Fibroblast of lung (primary cell): ENCODE measurements around the gene RNASE13.

ENCODE experiments used
- CTCF ChIP-seq, 2 donors: IDR thresholded peaks in 1 of 2; conservative IDR thresholded peaks in 1 of 2; 1 replicate in 1 of 2; 2 replicates in 1 of 2; pipeline ENCODE4 v1.5.1; 2011 to 2012; ENCODE audit warnings: low read length in 2 of 2, control low read depth in 1 of 2, inconsistent platforms in 1 of 2, low read depth in 1 of 2, mild to moderate bottlenecking in 1 of 2
- EZH2 ChIP-seq: IDR thresholded peaks from 2 replicates; pipeline ENCODE4 v1.5.1; 2012; ENCODE audit warnings: low read length, control low read depth, mild to moderate bottlenecking; ENCODE audit errors: missing control alignments

DNA sequence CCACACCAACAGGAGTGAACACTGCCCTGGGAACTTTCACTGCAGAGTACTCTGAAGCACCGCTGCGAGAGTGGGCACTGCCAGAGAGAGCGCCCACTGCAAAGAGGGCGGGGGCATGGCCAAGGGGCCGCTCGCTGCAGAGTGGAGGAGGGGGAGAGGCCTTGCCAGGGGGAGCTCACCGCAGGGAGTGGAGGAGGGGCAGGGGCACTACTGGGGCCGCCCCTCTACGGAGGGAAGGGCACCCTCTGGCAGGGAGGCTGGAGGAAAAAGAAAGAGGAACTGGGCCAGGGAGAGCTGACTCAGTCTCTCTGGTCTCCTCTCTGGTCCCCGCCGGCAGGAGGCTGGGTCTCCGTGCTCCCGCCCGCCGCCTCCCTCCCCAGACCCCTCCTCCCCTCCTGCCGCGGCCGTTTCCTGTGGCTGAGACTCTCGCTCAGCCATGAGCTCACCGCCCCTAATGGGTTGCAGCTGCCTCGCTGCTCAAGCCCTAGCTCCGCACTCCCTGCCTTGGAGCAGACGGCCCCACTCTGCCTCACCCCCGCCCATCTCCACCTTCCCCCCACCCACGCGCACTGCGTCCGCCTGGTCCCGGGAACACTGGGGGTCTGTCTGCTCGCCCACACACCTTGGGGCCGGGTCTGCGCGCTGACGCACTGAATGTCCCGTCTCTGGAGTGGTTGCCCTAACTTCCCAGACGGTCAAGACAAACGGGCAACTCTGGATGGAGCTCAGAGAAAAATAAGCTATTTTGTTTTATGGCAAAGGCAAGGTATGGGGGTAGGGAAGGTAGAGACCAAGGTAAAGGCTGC lies 36.8 kb upstream of the RNASE13 start:
- peak in 1 of 2 donors; percentile 9 for TF ChIP-seq CTCF (conservative IDR thresholded peaks at IDR 0.05 in 1 of 2, IDR thresholded peaks at IDR 0.05 in 1 of 2; ENCODE audit: low read depth in 1 of 2, low read length in 2 of 2)
- TF ChIP-seq EZH2: no peak
